ENCODE measurements around the gene SLC19A2.
"Not testable (repeated sequence)": the region's sequence is repeated elsewhere in the genome, so short reads cannot be mapped to it uniquely, and the experiment has no call there.

The SLC19A2 gene

DNA sequence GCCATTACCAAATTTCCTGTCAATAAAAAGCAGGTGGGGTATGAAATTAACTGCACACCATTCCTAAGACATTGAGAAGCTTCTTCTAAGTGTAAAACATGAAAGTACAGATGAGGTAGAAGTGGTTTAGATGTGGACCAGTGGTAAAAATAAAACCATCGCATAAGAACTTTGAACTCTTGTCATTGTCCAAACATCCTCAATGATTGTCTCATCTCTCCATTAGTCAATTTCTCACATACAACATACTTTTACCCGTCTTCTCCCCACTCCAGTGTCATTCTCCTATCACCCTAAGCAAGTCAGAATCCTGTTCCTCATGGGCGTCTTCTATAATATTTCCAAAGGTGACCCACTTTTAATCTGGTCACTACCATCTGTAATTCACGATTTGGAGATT, 24.3 kb upstream of the SLC19A2 start:
- no peak for DNase-seq (ENCODE audit: low read depth in 4 of 4, low spot score in 1 of 4)

GRCh38 chr1:169509354-169509753, 23.6 kb upstream of the SLC19A2 start:
- no peak for DNase-seq (ENCODE audit: low read depth in 4 of 4, low spot score in 1 of 4)

- DNase-seq (ENCODE audit: low read depth in 4 of 4, low spot score in 1 of 4), result no peak
Observed at GRCh38 chr1:169508432-169509338, 22.9 kb upstream of the SLC19A2 start.

- DNase-seq (ENCODE audit: low read depth in 4 of 4, low spot score in 1 of 4), result no peak
Observed at GRCh38 chr1:169507413-169507812, 21.7 kb upstream of the SLC19A2 start.

- DNase-seq (ENCODE audit: low read depth in 4 of 4, low spot score in 1 of 4), result not testable (repeated sequence)
Observed at GRCh38 chr1:169503601-169504000, 17.9 kb upstream of the SLC19A2 start.

DNA sequence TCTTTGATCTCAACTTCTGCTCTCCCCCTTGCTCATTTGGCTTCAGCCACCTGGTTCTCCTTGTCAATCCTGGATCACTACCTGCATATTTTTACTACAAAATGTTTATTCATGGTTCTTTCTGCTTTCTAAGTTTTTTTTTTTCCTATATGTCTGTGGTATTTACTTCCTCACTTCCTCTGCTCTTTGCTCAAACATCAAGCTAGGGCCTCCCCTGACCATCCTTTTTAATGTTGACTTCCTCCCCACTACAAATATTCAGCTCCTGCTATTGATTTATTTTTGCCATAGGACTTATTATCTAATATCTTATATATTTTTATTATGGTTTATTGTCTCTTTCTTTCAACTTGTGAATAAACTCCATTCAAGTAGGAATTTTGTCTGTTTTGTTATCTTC, 14.1 kb upstream of the SLC19A2 start:
- no peak for DNase-seq (ENCODE audit: low read depth in 4 of 4, low spot score in 1 of 4)

DNA sequence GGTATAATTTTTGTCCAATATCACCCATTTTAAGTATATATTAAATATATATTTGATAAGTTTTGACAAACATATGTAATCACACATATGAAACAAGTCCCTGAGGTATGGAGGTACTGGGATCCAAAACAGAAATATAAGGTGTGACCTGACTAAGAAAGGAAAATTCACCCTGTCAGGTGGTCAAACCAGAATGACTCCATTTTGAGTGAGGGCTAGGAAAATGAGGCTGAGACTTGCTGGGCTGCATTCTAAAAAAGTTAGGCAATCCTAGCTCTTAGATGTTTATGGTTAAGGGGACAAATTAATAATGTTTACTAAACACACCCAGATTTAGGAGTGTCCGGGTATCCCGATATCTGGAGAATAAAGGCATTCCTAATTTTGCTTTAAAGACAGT, 11.6 kb upstream of the SLC19A2 start:
- no peak for DNase-seq (ENCODE audit: low read depth in 4 of 4, low spot score in 1 of 4)

- DNase-seq (ENCODE audit: low read depth in 4 of 4, low spot score in 1 of 4), result no peak
Observed at GRCh38 chr1:169495916-169496315, 10.2 kb upstream of the SLC19A2 start.

DNA sequence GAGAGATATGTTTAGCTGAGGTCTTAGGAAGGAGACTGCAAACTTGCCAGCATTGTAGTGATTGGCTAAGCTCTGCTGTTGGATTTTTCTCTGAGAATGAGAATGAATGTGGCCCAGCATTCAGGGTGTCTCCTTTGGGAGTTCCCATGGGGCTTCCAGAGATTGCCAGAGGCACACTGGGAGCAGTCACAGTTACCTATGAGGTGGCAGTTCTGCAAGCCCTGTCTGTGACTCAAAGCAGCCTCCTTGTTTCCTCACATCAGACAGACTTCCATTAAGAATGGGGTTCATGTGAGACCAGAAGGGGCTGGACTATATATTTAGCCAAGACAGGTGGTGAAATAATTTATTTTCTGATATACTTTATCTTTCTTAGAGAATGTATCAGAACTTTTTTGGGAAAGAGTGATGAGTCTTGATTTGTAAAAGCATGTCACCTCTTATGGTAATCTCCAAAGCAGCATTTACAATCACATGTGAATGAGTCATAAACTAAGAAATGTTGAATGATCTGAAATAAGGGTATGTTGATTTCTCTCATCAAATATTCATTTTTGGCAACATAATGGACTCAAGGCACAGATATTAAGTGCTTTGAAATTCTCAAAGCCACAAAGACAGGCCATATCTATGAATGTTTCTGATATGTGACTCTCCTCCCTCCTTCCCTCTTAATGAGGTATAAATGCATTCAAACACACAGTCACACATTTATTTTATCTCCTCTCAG, 9.5 kb upstream of the SLC19A2 start:
- DNase-seq (ENCODE audit: low read depth in 4 of 4, low spot score in 1 of 4), result no peak

DNA sequence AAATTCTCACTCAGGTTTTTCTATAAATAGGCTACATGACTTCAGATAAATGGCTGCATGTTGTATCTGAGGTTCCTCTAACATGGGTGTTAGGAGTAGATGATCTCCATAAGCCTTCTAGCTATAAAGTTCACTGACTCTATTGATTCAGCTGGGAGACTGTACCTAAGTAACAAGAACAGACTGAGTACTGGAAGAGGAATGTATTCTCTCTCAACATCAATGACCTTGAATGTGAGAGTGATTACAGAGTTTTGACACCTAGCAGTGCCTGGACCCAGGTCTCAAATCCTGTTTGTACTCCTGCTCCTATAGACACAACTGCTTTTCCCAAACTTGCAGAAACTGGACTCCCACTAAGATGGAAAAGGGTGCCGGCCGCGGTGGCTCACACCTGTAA, 8.6 kb upstream of the SLC19A2 start:
- no peak for DNase-seq (ENCODE audit: low read depth in 4 of 4, low spot score in 1 of 4)

- no peak for DNase-seq (ENCODE audit: low read depth in 4 of 4, low spot score in 1 of 4)
Observed at GRCh38 chr1:169493251-169493650, 7.5 kb upstream of the SLC19A2 start.

DNA sequence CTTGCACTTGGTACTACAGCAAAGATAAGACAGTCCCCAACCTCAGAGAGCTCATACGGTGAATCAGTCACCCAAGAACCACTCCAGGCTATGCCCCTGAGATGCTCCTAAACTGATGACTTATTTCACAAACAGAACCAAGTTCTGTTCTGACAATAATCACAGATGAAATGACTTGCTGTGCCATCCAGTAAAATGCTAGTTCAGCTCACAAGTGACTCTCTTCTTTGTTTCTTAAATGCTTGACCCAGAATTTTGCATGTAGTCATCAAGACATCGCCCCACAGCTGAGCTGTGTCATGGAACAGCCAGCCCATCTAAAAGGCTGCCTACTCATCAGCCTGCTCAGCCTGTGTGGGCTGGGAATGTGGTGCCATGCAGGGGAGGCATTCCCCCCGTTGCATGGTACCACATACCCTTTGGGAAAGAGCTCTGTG, 6.1 kb upstream of the SLC19A2 start:
- peak in 3 of 4 experiments; percentile 2 to 12 (median 7) for DNase-seq (ENCODE audit: low read depth in 4 of 4, low spot score in 1 of 4)

- DNase-seq (ENCODE audit: low read depth in 4 of 4, low spot score in 1 of 4), result no peak
Observed at GRCh38 chr1:169488157-169488556, 2.4 kb upstream of the SLC19A2 start.

DNA sequence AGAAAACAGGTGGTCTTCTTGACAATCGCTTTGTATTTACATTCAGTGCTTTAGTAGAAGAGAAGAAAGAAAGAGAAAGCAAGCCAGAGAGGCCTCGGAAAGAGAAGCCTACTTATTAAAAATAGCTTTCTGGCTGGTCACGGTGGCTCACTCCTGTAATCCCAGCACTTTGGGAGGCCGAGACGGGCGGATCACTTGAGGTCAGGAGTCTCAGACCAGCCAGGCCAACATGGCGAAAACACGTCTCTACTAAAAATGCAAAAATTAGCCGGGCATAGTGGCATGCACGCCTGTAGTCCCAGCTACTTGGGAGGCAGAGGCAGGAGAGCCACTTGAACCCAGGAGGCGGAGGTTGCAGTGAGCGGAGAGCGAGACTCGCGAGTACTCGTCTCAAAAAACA, 1.8 kb upstream of the SLC19A2 start:
- DNase-seq (ENCODE audit: low read depth in 4 of 4, low spot score in 1 of 4), result no peak

- no peak for DNase-seq (ENCODE audit: low read depth in 4 of 4, low spot score in 1 of 4)
Observed at GRCh38 chr1:169487133-169487532, 1.4 kb upstream of the SLC19A2 start.

DNA sequence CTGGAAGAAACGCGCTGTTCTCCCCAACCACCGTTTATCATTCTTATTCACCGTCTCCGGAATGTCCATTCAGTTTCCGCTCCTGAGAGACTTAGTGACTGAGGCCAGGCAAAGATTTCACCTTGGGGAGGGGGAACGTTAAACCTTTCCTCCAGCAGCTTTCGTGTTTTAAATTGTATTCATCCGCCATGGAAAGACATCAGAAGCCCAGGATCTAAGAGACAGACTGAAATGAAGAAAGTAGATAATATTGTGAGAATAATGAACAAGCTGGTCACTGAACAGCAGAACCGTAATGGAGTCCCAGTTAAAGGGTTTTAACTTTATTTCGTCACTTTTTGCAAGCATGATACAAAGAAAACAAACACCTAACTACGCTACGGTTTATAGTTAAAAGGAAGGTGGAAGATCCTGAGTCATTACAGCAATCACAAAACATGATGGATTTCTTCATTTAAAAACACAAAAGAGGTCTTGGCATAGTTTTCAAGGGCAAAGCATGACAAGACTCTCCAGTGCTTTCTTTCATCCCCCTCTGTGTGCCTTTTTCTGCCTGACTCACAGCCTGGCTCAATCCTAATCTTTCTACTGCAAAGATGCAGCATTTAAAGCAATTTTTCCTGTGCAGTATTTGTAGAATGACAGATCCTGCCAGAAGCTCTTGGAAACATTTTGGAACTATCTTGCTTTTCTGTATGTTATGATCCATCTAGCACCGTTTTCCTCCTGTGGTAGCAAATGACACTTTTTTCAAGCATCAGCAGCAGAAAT, 722 bp upstream of the SLC19A2 start:
- no peak for DNase-seq (ENCODE audit: low read depth in 4 of 4, low spot score in 1 of 4)

- peak in 2 of 4 experiments; percentile 9 to 13 for DNase-seq (ENCODE audit: low read depth in 4 of 4, low spot score in 1 of 4)
Observed at GRCh38 chr1:169484683-169485430, 887 bp downstream of the SLC19A2 start.

DNA sequence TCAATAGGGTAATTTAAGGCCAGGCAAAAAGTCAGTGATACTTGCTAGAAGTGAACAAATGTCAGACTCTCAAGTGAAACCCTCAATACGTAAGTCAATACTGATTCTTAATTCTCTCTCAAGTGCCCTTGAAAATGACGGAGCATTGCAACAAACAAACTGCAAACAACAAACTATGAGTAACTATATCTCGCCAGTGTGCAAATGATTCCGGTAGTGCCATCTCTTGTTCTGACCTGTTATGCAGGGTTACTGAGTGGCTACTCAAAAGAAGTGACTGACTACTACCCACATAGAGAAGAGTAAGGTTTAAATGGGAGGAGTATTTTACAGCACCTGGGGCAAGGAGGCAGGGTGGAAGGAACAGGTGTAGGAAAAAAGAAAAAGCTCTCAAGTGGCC, 1.6 kb downstream of the SLC19A2 start:
- DNase-seq (ENCODE audit: low read depth in 4 of 4, low spot score in 1 of 4), result no peak

GRCh38 chr1:169483500-169483966, 2.2 kb downstream of the SLC19A2 start:
- no peak for DNase-seq (ENCODE audit: low read depth in 4 of 4, low spot score in 1 of 4)

DNA sequence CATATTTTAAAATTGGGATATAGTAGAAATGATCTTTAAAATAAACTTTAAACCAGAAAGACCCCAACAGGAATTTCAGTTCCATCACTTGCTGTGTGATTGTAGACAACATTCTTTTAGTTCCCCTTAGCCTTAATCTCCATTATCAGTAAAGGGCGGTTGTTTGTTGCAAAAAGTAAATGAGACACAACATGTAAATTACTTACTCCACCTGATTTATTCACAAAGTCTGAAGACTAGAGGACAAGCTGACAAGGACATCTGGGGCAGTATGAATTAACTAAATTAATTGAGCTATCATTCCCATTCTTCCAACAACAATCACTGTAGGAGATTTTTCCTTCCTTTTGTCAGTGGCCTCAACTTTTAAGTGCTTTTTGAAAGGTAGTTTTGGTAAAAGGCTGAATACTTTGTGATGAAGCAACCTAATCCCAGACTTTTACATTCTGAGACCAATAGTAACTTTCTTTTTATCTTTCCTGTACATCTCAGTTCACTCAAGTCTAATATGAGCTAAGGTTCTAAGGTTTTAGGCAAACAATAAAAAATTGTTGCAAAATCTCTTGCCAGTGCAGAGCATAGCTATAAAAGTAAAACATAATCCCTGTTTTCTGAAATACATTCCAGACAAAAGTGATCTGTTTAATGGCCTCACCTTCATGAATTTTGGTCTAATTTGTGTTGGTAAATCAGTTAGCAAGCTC, 6.2 kb downstream of the SLC19A2 start:
- DNase-seq (ENCODE audit: low read depth in 4 of 4, low spot score in 1 of 4), result no peak

Measured in stimulated activated CD4-positive, alpha-beta T cell treated with anti-CD3 and anti-CD28 coated beads, Interleukin-1b, Interleukin-23, amount 100 ng/mL, for 24 hours (primary cell).